IMR-90 (cell line): Measurements from ENCODE around the gene GPD1. TPM values are rescaled to one million over a fixed set of nuclear protein-coding genes. Genes with fewer than 3 reads are reported as not detected.

Experiments
- ATAC-seq: fragments of 200-7000 bp; cut with Tn5 transposase; 2 replicates; pipeline ENCODE4 v1.9.1; 2020; ENCODE audit warnings: low read depth, mild to moderate bottlenecking, moderate library complexity
- BruUV-seq: library from RNA; stranded (reverse); fragments of 400-500 nt; replicated peaks from 2 replicates; lab custom pipeline; 2021; lab: Mats Ljungman, UMichigan
- CTCF ChIA-PET: fragments of 300-600 bp; formaldehyde crosslinking; extraction: SDS; loops from one replicate; lab custom pipeline; 2021; ENCODE audit warnings: antibody characterized with exemption; lab: Yijun Ruan, JAX
- POLR2A ChIA-PET: fragments of 300-600 bp; sonication (Branson Sonifier 250); formaldehyde crosslinking; loops from one replicate; lab custom pipeline; 2022; ENCODE audit warnings: antibody characterized with exemption; ENCODE audit not compliant: unreplicated experiment; lab: Charles Lee
- DNase-seq: peaks from one replicate; pipeline ENCODE4 v3.0.0; 2013
- H2AFZ ChIP-seq: replicated peaks from 2 replicates; pipeline ENCODE3; 2013; ENCODE audit warnings: low read length, mild to moderate bottlenecking; ENCODE audit not compliant: poor library complexity
- H2AK5ac ChIP-seq: 2 replicates; pipeline ENCODE4 v1.6.1; 2013; ENCODE audit warnings: low read depth, low read length, inconsistent platforms
- H2AK9ac ChIP-seq: replicated peaks from 2 replicates; pipeline ENCODE3; 2013; ENCODE audit warnings: mild to moderate bottlenecking, low read depth, low read length, moderate library complexity; ENCODE audit not compliant: poor library complexity
- H2BK120ac ChIP-seq: 2 replicates; pipeline ENCODE4 v1.6.1; 2013; ENCODE audit warnings: low read depth, low read length, inconsistent platforms
- H2BK15ac ChIP-seq: 3 replicates; pipeline ENCODE4 v1.6.1; 2013; ENCODE audit warnings: low read depth, low read length, inconsistent platforms
- H2BK20ac ChIP-seq: 2 replicates; pipeline ENCODE4 v1.6.1; 2013; ENCODE audit warnings: low read depth, mild to moderate bottlenecking, inconsistent platforms, low read length, moderate library complexity
- H2BK5ac ChIP-seq: 2 replicates; pipeline ENCODE4 v1.6.1; 2013; ENCODE audit warnings: mild to moderate bottlenecking, low read depth, low read length, inconsistent platforms; ENCODE audit not compliant: poor library complexity, severe bottlenecking
- H3K14ac ChIP-seq: replicated peaks from 2 replicates; pipeline ENCODE4 v1.6.1; 2013; ENCODE audit warnings: low read depth, low read length, inconsistent platforms
- H3K18ac ChIP-seq: 2 replicates; pipeline ENCODE4 v1.6.1; 2013; ENCODE audit warnings: low read depth, low read length, control low read depth
- H3K23ac ChIP-seq: 2 replicates; pipeline ENCODE4 v1.6.1; 2013; ENCODE audit warnings: low read depth, low read length, inconsistent platforms
- H3K27ac ChIP-seq: 2 replicates; pipeline ENCODE4 v1.5.1; 2013; ENCODE audit warnings: mild to moderate bottlenecking, control low read depth, low read length; ENCODE audit not compliant: insufficient read depth
- H3K27me3 ChIP-seq: 2 replicates; pipeline ENCODE4 v1.6.1; 2013; ENCODE audit warnings: low read length; ENCODE audit not compliant: control insufficient read depth, insufficient read depth
- H3K36me3 ChIP-seq: 2 replicates; pipeline ENCODE4 v1.6.1; 2013; ENCODE audit warnings: low read length, mixed read lengths; ENCODE audit not compliant: control insufficient read depth, insufficient read depth
- H3K4ac ChIP-seq: 2 replicates; pipeline ENCODE4 v1.6.1; 2013; ENCODE audit warnings: low read depth, low read length, inconsistent platforms
- H3K4me1 ChIP-seq: 2 replicates; pipeline ENCODE4 v1.6.1; 2013; ENCODE audit warnings: low read length, mixed read lengths; ENCODE audit not compliant: control insufficient read depth, insufficient read depth
- H3K4me2 ChIP-seq: 2 replicates; pipeline ENCODE4 v1.6.1; 2013; ENCODE audit warnings: low read depth, mild to moderate bottlenecking, control low read depth, low read length, moderate library complexity
- H3K4me3 ChIP-seq: 2 replicates; pipeline ENCODE4 v1.5.1; 2013; ENCODE audit warnings: low read depth, mild to moderate bottlenecking, control low read depth, low read length, moderate library complexity; ENCODE audit not compliant: insufficient read depth
- H3K56ac ChIP-seq: 2 replicates; pipeline ENCODE4 v1.6.1; 2013; ENCODE audit warnings: low read length, inconsistent platforms; ENCODE audit not compliant: insufficient read depth; ENCODE audit errors: extremely low read depth
- H3K79me1 ChIP-seq, 2 experiments: 2 replicates each; pipeline ENCODE4 v1.6.1; 2013; ENCODE audit warnings: low read length in 2 of 2, inconsistent platforms in 1 of 2, low read depth in 1 of 2
- H3K9ac ChIP-seq: 2 replicates; pipeline ENCODE4 v1.6.1; 2013; ENCODE audit warnings: low read depth, low read length, control low read depth
- H3K9me1 ChIP-seq: 2 replicates; pipeline ENCODE4 v1.6.1; 2013; ENCODE audit warnings: low read length, inconsistent platforms; ENCODE audit not compliant: insufficient read depth
- H3K9me3 ChIP-seq: 2 replicates; pipeline ENCODE4 v1.6.1; 2013; ENCODE audit warnings: low read length; ENCODE audit not compliant: control insufficient read depth, insufficient read depth
- H4K20me1 ChIP-seq: 2 replicates; pipeline ENCODE4 v1.6.1; 2013; ENCODE audit warnings: low read length, inconsistent platforms; ENCODE audit not compliant: insufficient read depth
- H4K5ac ChIP-seq: 2 replicates; pipeline ENCODE4 v1.6.1; 2013; ENCODE audit warnings: mild to moderate bottlenecking, low read depth, low read length, control low read depth
- H4K8ac ChIP-seq, 2 experiments: 2 replicates each; pipeline ENCODE4 v1.6.1; 2013; ENCODE audit warnings: low read depth in 2 of 2, low read length in 2 of 2, control low read depth in 1 of 2, inconsistent platforms in 1 of 2
- H4K91ac ChIP-seq: 2 replicates; pipeline ENCODE4 v1.6.1; 2013; ENCODE audit warnings: low read depth, low read length, inconsistent platforms; ENCODE audit not compliant: insufficient read depth
- CEBPB ChIP-seq: IDR thresholded peaks from 2 replicates; pipeline ENCODE4 v1.6.1; 2012; ENCODE audit warnings: low read depth, low read length, improper control_type of control experiment
- CHD1 ChIP-seq: IDR thresholded peaks from 2 replicates; pipeline ENCODE4 v1.6.1; 2012; ENCODE audit warnings: low read depth, low read length, improper control_type of control experiment
- CTCF ChIP-seq: conservative IDR thresholded peaks from 2 replicates; pipeline ENCODE4 v1.5.1; 2012; ENCODE audit warnings: mild to moderate bottlenecking, low read depth, low read length, improper control_type of control experiment
- RCOR1 ChIP-seq: IDR thresholded peaks from 2 replicates; pipeline ENCODE4 v1.6.1; 2012; ENCODE audit warnings: mild to moderate bottlenecking, low read length, improper control_type of control experiment; ENCODE audit not compliant: insufficient replicate concordance
- RFX5 ChIP-seq: IDR thresholded peaks from 2 replicates; pipeline ENCODE4 v1.8.0; 2012; ENCODE audit warnings: low read depth, mild to moderate bottlenecking, low read length, moderate library complexity
- WGBS, 2 experiments: methylation state at CpG; one replicate each; pipeline versions ENCODE4 v1.1.5 to v1.1.7; 2013; ENCODE audit warnings: missing lambda C conversion rate in 2 of 2; ENCODE audit not compliant: insufficient read length in 1 of 2; ENCODE audit errors: extremely low coverage in 2 of 2; 5-methylcytosine and 5-hydroxymethylcytosine counted together
- dilution Hi-C: fragments of 300-500 bp; cut with HindIII; formaldehyde crosslinking; loops from one replicate; pipeline ENCODE4 v1.14.3; 2018; ENCODE audit warnings: low sequenced_read_pairs; ENCODE audit not compliant: unreplicated experiment
- in situ Hi-C: fragments of 300-500 bp; cut with MboI; formaldehyde crosslinking; loops from 3 replicates; pipeline ENCODE4 v1.14.3; 2019; ENCODE audit warnings: low sequenced_read_pairs, inconsistent platforms, mixed read lengths
- intact Hi-C: fragments of 100-400 bp; cut with micrococcal nuclease; formaldehyde crosslinking; loops from 2 replicates; pipeline ENCODE4 v1.10.0; 2022
- polyA plus RNA-seq, 3 experiments: library from polyadenylated mRNA; depleted of rRNA; stranded (reverse); fragments of >200 nt; gene quantifications; 2 replicates each; pipeline ENCODE4 v1.2.3, GENCODE V29; 2012; ENCODE audit warnings: low replicate concordance in 1 of 3
- total RNA-seq: library from RNA; depleted of rRNA; stranded (reverse); fragments of >200 nt; gene quantifications from 2 replicates; pipeline ENCODE4 v1.2.3, GENCODE V29; 2012

Gene GPD1
- total and polyA plus RNA-seq, 2 of the 4 experiments (the other 2 are of a cell fraction), result 0.05 to 0.18 TPM

- dilution Hi-C loops, result no loop called here
Measured at GRCh38 chr12:50065726-50066310, 38.0 kb upstream of the GPD1 start.

More at GRCh38 chr12:50065726-50066310, 38.0 kb upstream of the GPD1 start:
- Histone ChIP-seq H2BK15ac (peak overlapping the region; percentile 49), H3K18ac (peak overlapping the region; percentile 70), H4K8ac (peak overlapping the region; percentile 17 to 78), H4K91ac (peak overlapping the region; percentile 65), H2BK120ac (peak overlapping the region; percentile 75), H2AFZ (peak overlapping the region; percentile 40), H4K5ac (peak overlapping the region; percentile 56), H3K23ac (peak overlapping the region; percentile 32; the same call in 1 of the 2 replicates), H2AK5ac (peak overlapping the region; percentile 91), H3K4me3 (no peak overlapping the region), H3K27ac (peak overlapping the region; percentile 61), H3K4me2 (peak overlapping the region; percentile 10; the same call in 1 of the 2 replicates), H3K79me1 (no peaks in the 10 kb centered on the region), H3K9me1 (0 out of 2 replicates have a peak, but pooled peaks cover 7% of the 10 kb centered on the region), H2BK5ac (peak overlapping the region; percentile 64), H2BK20ac (peak overlapping the region; percentile 81), H2AK9ac (peak overlapping the region; percentile 31), H3K4me1 (peaks cover 10% of the 10 kb centered on the region), H3K9ac (no peak overlapping the region), H3K36me3 (no peaks in the 10 kb centered on the region), H3K4ac (peak overlapping the region; percentile 75), H3K27me3 (no peaks in the 10 kb centered on the region), H3K9me3 (no peaks in the 10 kb centered on the region), H4K20me1 (no peaks in the 10 kb centered on the region), H3K56ac (no peak overlapping the region), H3K14ac (peak overlapping the region; percentile 61)
- ChIA-PET CTCF (interaction anchor here (1.4 to 3.8 kb wide), 4 partner anchors 10 to 99 kb away, joined by 4 to 15 read pairs (median 8); partner anchors contain the start of gene COX14), POLR2A (interaction anchor here (0.6 to 0.9 kb wide), 2 partner anchors 16 to 557 kb away, joined by 3 to 4 read pairs; no protein-coding TSS in a partner anchor)
- WGBS, 2 experiments, result no CpG with 5 or more reads among the region's 3 CpGs
- no TSS peak for BruUV-seq
- DNase-seq (peak; percentile 34), ATAC-seq (no peak)
- TF ChIP-seq RFX5, result no peak
- no peak for TF ChIP-seq CHD1
- TF ChIP-seq RCOR1, result no peak
- TF ChIP-seq CTCF, result no peak
- no peak for TF ChIP-seq CEBPB
- intact Hi-C loops, result loop anchor here (1.0 kb wide), 1 partner anchor 99 kb away; no protein-coding TSS in a partner anchor
- in situ Hi-C loops, result loop anchor here (5.0 kb wide), 1 partner anchor 289 kb away; no protein-coding TSS in a partner anchor
